Right kidney (tissue), 1 donor: ENCODE measurements around the gene ZNF93.
"Not testable (repeated sequence)": the region's sequence is repeated elsewhere in the genome, so short reads cannot be mapped to it uniquely, and the experiment has no call there.

Experiments used
- DNase-seq: peaks from one replicate; pipeline ENCODE4 v3.0.0-alpha.2; 2016

Gene ZNF93

GRCh38 chr19:19933432-19934314 lies 32.9 kb downstream of the ZNF93 start:
- DNase-seq = not testable (repeated sequence)

- no peak for DNase-seq
Observed at GRCh38 chr19:19937403-19937802, 36.7 kb downstream of the ZNF93 start.

- no peak for DNase-seq
Observed at GRCh38 chr19:19938449-19938848, 37.7 kb downstream of the ZNF93 start.

- no peak for DNase-seq
Observed at GRCh38 chr19:19943848-19944582, 43.3 kb downstream of the ZNF93 start.

GRCh38 chr19:19944583-19944880 lies 43.8 kb downstream of the ZNF93 start:
- DNase-seq = no peak

- no peak for DNase-seq
Observed at GRCh38 chr19:19946226-19946625, 45.5 kb downstream of the ZNF93 start.

- DNase-seq = no peak
Observed at GRCh38 chr19:19948800-19949199, 48.1 kb downstream of the ZNF93 start.

- no peak for DNase-seq
Observed at GRCh38 chr19:19955208-19955607, 54.5 kb downstream of the ZNF93 start.

- peak; percentile 2 for DNase-seq
Observed at GRCh38 chr19:19956434-19957075, 55.8 kb downstream of the ZNF93 start.

- not testable (repeated sequence) for DNase-seq
Observed at GRCh38 chr19:19957766-19958165, 57.0 kb downstream of the ZNF93 start.

GRCh38 chr19:19959151-19959799 lies 58.5 kb downstream of the ZNF93 start:
- peak; percentile 47 for DNase-seq

GRCh38 chr19:19964416-19964815 lies 63.7 kb downstream of the ZNF93 start:
- DNase-seq = no peak

GRCh38 chr19:19966126-19966525 lies 65.4 kb downstream of the ZNF93 start:
- not testable (repeated sequence) for DNase-seq

GRCh38 chr19:19966862-19967261 lies 66.1 kb downstream of the ZNF93 start:
- no peak for DNase-seq
